ENCODE measurements around the gene PRELID2.

The PRELID2 gene

DNA sequence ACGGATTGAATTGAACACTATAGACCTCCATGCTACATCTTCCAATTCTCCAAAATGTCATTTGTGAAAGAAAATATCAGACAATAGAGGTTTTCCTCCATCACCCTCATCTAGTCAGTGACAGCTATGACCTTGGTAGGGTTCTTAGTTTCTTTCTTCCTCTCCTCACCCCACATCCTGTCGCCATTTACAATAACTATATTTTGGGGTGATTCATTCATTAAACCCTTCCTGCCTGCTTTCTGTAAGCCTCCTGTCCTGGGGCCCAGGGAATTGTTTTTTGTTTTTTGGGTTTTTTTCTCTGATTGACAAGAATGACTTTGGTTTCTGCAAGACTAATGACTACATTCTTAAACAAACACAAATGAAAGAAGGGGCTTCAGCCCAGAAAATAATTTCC is 82.6 kb downstream of the PRELID2 start:
- Histone ChIP-seq H3K9ac (ENCODE audit: low read depth, low read length, poor library complexity, severe bottlenecking) (no peak overlapping the region), H3F3A (ENCODE audit: low read depth) (no peaks in the 10 kb centered on the region), H3K27me3 (ENCODE audit: insufficient read depth, low read length, poor library complexity, severe bottlenecking) (no peaks in the 10 kb centered on the region), H3K4me3 (ENCODE audit: low read length, poor library complexity, severe bottlenecking) (no peak overlapping the region), H3K9me3 (ENCODE audit: insufficient read depth, low read depth, low read length) (no peaks in the 10 kb centered on the region), H2AFZ (ENCODE audit: low read length) (no peak overlapping the region), H4K20me1 (ENCODE audit: insufficient read depth, low read length, poor library complexity, severe bottlenecking) (no peaks in the 10 kb centered on the region), H3K4me2 (ENCODE audit: low read depth, low read length, poor library complexity, severe bottlenecking) (no peak overlapping the region), H3K9me2 (replicated peaks; ENCODE audit: low read depth, low read length) (no peaks in the 10 kb centered on the region), H3K4me1 (ENCODE audit: insufficient read depth, low read length, poor library complexity, severe bottlenecking) (peaks cover 11% of the 10 kb centered on the region), H3K79me2 (ENCODE audit: insufficient read depth, low read length) (no peaks in the 10 kb centered on the region), H3K36me3 (ENCODE audit: insufficient read depth, low read length) (no peaks in the 10 kb centered on the region)
- TF ChIP-seq EZH2phosphoT487 (IDR thresholded peaks at IDR 0.05; ENCODE audit: borderline replicate concordance), result no peak
- TF ChIP-seq, protein P1, sequence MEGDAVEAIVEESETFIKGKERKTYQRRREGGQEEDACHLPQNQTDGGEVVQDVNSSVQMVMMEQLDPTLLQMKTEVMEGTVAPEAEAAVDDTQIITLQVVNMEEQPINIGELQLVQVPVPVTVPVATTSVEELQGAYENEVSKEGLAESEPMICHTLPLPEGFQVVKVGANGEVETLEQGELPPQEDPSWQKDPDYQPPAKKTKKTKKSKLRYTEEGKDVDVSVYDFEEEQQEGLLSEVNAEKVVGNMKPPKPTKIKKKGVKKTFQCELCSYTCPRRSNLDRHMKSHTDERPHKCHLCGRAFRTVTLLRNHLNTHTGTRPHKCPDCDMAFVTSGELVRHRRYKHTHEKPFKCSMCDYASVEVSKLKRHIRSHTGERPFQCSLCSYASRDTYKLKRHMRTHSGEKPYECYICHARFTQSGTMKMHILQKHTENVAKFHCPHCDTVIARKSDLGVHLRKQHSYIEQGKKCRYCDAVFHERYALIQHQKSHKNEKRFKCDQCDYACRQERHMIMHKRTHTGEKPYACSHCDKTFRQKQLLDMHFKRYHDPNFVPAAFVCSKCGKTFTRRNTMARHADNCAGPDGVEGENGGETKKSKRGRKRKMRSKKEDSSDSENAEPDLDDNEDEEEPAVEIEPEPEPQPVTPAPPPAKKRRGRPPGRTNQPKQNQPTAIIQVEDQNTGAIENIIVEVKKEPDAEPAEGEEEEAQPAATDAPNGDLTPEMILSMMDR (conservative IDR thresholded peaks at IDR 0.05; ENCODE audit: low read length), result no peak

DNA sequence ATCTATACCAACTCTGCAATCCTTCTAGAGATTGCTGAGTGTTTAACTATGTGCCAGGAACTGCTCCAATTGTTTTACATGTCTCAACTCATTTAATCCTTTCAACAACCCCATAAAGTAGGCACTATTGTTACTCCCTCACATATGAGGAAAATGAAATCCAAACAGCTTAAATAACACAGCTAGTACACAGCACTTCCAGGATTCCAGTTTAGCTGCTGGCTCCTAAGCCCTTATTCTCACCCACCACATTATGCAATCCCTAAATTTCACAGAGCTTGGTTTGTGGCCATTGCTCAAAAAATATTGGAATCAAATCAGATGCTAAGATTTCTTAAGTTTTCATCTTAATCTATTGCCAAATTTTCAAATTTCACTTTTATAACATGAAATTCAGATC is 84.9 kb downstream of the PRELID2 start:
- H3K4me1 ChIP-seq (ENCODE audit: insufficient read depth, low read length, poor library complexity, severe bottlenecking), result peaks cover 11% of the 10 kb centered on the region
- H3K36me3 ChIP-seq (ENCODE audit: insufficient read depth, low read length), result no peaks in the 10 kb centered on the region
- no peaks in the 10 kb centered on the region for H3K79me2 ChIP-seq (ENCODE audit: insufficient read depth, low read length)
- no peaks in the 10 kb centered on the region for H3K9me3 ChIP-seq (ENCODE audit: insufficient read depth, low read depth, low read length)
- H3F3A ChIP-seq (ENCODE audit: low read depth), result no peaks in the 10 kb centered on the region
- H4K20me1 ChIP-seq (ENCODE audit: insufficient read depth, low read length, poor library complexity, severe bottlenecking), result no peaks in the 10 kb centered on the region
- H3K9ac ChIP-seq (ENCODE audit: low read depth, low read length, poor library complexity, severe bottlenecking), result no peak overlapping the region
- TF ChIP-seq, protein P1 (conservative IDR thresholded peaks at IDR 0.05; ENCODE audit: low read length), result no peak
- TF ChIP-seq EZH2phosphoT487 (IDR thresholded peaks at IDR 0.05; ENCODE audit: borderline replicate concordance), result no peak
- no peak overlapping the region for H3K4me2 ChIP-seq (ENCODE audit: low read depth, low read length, poor library complexity, severe bottlenecking)
- H3K9me2 ChIP-seq (replicated peaks; ENCODE audit: low read depth, low read length), result no peaks in the 10 kb centered on the region
- no peaks in the 10 kb centered on the region for H3K27me3 ChIP-seq (ENCODE audit: insufficient read depth, low read length, poor library complexity, severe bottlenecking)
- no peak overlapping the region for H3K4me3 ChIP-seq (ENCODE audit: low read length, poor library complexity, severe bottlenecking)
- no peak overlapping the region for H2AFZ ChIP-seq (ENCODE audit: low read length)

DNA sequence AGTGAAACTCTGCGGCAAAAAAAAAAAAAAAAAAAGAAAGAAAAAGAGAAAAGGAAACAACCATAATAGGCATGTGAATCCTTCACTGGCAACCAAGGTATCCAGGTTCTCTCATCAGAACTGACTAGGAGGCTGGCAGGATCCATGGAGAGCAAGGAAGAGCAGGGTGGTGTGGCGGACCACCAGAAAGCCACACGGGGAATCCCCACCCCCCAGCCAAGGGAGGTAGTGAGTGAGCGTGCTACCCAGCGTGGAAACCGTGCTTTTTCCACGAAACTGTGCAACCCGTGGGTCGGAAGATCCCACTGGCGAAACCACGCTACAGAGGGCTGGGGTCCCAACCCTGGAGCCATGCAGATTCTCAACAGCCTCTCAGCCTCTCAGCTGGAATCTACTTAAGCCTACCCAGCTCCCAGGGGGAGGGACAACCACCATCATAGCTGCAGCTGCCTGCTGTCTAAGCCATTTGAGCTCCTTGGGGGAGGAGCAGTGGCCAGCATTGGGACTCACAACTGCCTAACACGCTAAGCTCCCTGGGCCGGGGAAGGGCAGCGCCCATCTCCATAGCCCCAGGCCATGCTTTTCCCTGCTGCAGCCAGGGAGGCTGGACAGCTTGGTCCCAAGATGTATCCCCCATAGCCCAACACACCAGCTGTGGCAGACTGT is 91.6 kb downstream of the PRELID2 start:
- Histone ChIP-seq H3K79me2 (ENCODE audit: insufficient read depth, low read length) (no peaks in the 10 kb centered on the region), H3K9me2 (replicated peaks; ENCODE audit: low read depth, low read length) (no peaks in the 10 kb centered on the region), H3K4me3 (ENCODE audit: low read length, poor library complexity, severe bottlenecking) (no peak overlapping the region), H3K4me2 (ENCODE audit: low read depth, low read length, poor library complexity, severe bottlenecking) (no peak overlapping the region), H3K9ac (ENCODE audit: low read depth, low read length, poor library complexity, severe bottlenecking) (no peak overlapping the region), H4K20me1 (ENCODE audit: insufficient read depth, low read length, poor library complexity, severe bottlenecking) (peaks cover 2% of the 10 kb centered on the region), H3K4me1 (ENCODE audit: insufficient read depth, low read length, poor library complexity, severe bottlenecking) (no peaks in the 10 kb centered on the region), H3K36me3 (ENCODE audit: insufficient read depth, low read length) (no peaks in the 10 kb centered on the region), H3K9me3 (ENCODE audit: insufficient read depth, low read depth, low read length) (no peaks in the 10 kb centered on the region), H3F3A (ENCODE audit: low read depth) (no peaks in the 10 kb centered on the region), H3K27me3 (ENCODE audit: insufficient read depth, low read length, poor library complexity, severe bottlenecking) (no peaks in the 10 kb centered on the region), H2AFZ (ENCODE audit: low read length) (no peak overlapping the region)
- TF ChIP-seq, protein P1 (conservative IDR thresholded peaks at IDR 0.05; ENCODE audit: low read length), result no peak
- TF ChIP-seq EZH2phosphoT487 (IDR thresholded peaks at IDR 0.05; ENCODE audit: borderline replicate concordance), result no peak
